HEK293T (cell line): ENCODE results near the gene TWIST2.

ENCODE experiments used
- ARNT ChIP-seq: fragments of 450-650 bp; IDR thresholded peaks from 2 replicates; pipeline ENCODE4 v1.6.1; 2017; ENCODE audit warnings: mild to moderate bottlenecking
- BHLHE40 ChIP-seq: fragments of 450-650 bp; IDR thresholded peaks from 2 replicates; pipeline ENCODE4 v1.6.1; 2016; ENCODE audit warnings: mild to moderate bottlenecking, moderate library complexity, borderline replicate concordance
- CTBP1 ChIP-seq: fragments of 450-650 bp; IDR thresholded peaks from 2 replicates; pipeline ENCODE4 v1.6.1; 2016; ENCODE audit warnings: borderline replicate concordance
- ELF4 ChIP-seq: fragments of 450-650 bp; IDR thresholded peaks from 2 replicates; pipeline ENCODE4 v1.6.1; 2017; ENCODE audit warnings: antibody characterized with exemption
- FOXA1 ChIP-seq: fragments of 450-650 bp; IDR thresholded peaks from 2 replicates; pipeline ENCODE4 v1.6.1; 2016; ENCODE audit warnings: mild to moderate bottlenecking
- FOXK2 ChIP-seq: fragments of 450-650 bp; IDR thresholded peaks from 2 replicates; pipeline ENCODE4 v1.6.1; 2016; ENCODE audit warnings: mild to moderate bottlenecking
- FOXM1 ChIP-seq: fragments of 450-650 bp; IDR thresholded peaks from 2 replicates; pipeline ENCODE4 v1.6.1; 2017; ENCODE audit warnings: mild to moderate bottlenecking, borderline replicate concordance
- HDGF ChIP-seq: fragments of 450-650 bp; IDR thresholded peaks from 2 replicates; pipeline ENCODE4 v1.6.1; 2017; ENCODE audit warnings: antibody characterized with exemption, borderline replicate concordance
- LEF1 ChIP-seq: fragments of 450-650 bp; IDR thresholded peaks from 2 replicates; pipeline ENCODE4 v1.6.1; 2017; ENCODE audit warnings: mild to moderate bottlenecking, borderline replicate concordance
- SP1 ChIP-seq: fragments of 450-650 bp; IDR thresholded peaks from 2 replicates; pipeline ENCODE4 v1.6.1; 2017
- SUZ12 ChIP-seq: fragments of 450-650 bp; IDR thresholded peaks from 2 replicates; pipeline ENCODE4 v1.6.1; 2016; ENCODE audit warnings: mild to moderate bottlenecking
- ZNF384 ChIP-seq: fragments of 450-650 bp; IDR thresholded peaks from 2 replicates; pipeline ENCODE4 v1.6.1; 2016
- TF ChIP-seq, protein P1 (sequence below): fragments of 450-650 bp; IDR thresholded peaks from 2 replicates; pipeline ENCODE4 v1.6.1; 2016

DNA sequence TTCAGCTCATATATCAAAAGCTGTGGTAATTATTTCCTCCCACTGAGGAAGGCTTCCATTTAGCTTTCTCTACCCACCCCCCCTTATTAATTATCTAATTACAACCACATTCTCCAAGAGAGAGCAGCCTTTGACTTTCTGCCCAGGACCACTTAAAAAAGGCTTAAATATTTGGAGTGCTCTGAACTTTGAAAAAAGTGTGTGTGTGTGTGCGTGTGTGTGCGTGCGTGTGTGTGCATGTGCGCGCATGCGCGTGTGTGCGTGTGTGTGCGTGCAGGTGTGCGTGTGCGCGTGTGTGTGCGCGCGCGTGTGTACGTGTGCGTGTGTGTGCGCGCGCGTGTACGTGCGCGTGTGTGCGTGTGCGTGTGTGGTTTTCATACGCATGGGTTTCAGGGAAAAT lies 57.8 kb downstream of the TWIST2 start:
- TF ChIP-seq ZNF384 (no peak), SP1 (no peak), FOXM1 (no peak), BHLHE40 (no peak), SUZ12 (no peak), LEF1 (no peak), FOXA1 (no peak), ELF4 (no peak), ARNT (no peak), FOXK2 (no peak), HDGF (no peak), CTBP1 (no peak)
- TF ChIP-seq, protein P1, sequence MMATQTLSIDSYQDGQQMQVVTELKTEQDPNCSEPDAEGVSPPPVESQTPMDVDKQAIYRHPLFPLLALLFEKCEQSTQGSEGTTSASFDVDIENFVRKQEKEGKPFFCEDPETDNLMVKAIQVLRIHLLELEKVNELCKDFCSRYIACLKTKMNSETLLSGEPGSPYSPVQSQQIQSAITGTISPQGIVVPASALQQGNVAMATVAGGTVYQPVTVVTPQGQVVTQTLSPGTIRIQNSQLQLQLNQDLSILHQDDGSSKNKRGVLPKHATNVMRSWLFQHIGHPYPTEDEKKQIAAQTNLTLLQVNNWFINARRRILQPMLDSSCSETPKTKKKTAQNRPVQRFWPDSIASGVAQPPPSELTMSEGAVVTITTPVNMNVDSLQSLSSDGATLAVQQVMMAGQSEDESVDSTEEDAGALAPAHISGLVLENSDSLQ = no peak
